K562 (cell line): ENCODE results near the gene HOXB13. TPM values are rescaled to one million over a fixed set of nuclear protein-coding genes. Genes with fewer than 3 reads are reported as not detected.

Experiments
- CXXC5 ChIP-seq: fragments of 250-450 bp; sonication (Bioruptor Pico); IDR thresholded peaks from 2 replicates; pipeline ENCODE4 v1.8.0; 2022; ENCODE audit warnings: inconsistent platforms, mild to moderate bottlenecking, moderate library complexity
- GABPA ChIP-seq: fragments of 200-800 bp; sonication (Bioruptor generic); conservative IDR thresholded peaks from 2 replicates; pipeline ENCODE4 v1.6.1; 2016; ENCODE audit warnings: low read depth, missing genetic modification characterization, missing compliant biosample characterization
- GABPB2 ChIP-seq: fragments of 250-450 bp; sonication (Bioruptor Pico); conservative IDR thresholded peaks from 2 replicates; pipeline ENCODE4 v1.5.1; 2021; ENCODE audit warnings: mild to moderate bottlenecking
- KLF10 ChIP-seq: fragments of 250-450 bp; sonication (Bioruptor Pico); IDR thresholded peaks from 2 replicates; pipeline ENCODE4 v1.6.1; 2021; ENCODE audit warnings: matching md5 sums
- PRDM10 ChIP-seq: fragments of 450-650 bp; IDR thresholded peaks from 2 replicates; pipeline ENCODE4 v1.6.1; 2018; ENCODE audit not compliant: partially characterized antibody
- THRAP3 ChIP-seq: fragments of 450-650 bp; IDR thresholded peaks from 2 replicates; pipeline ENCODE4 v1.6.1; 2016; ENCODE audit warnings: mild to moderate bottlenecking, inconsistent platforms, borderline replicate concordance
- TSHZ1 ChIP-seq: fragments of 250-450 bp; sonication (Bioruptor Pico); IDR thresholded peaks from 2 replicates; pipeline ENCODE4 v1.4.0; 2020; ENCODE audit warnings: mild to moderate bottlenecking, moderate library complexity
- polyA plus RNA-seq, 8 experiments: library from polyadenylated mRNA; depleted of rRNA in 4 of 8; stranded (reverse) in 5 of 8; unstranded in 3 of 8; fragments of >200 nt; fragmentation: Nextera tagmentation in 2 of 8; fragmentation: Illumina TruSeq in 1 of 8; extraction: Ambion mirVana in 2 of 8; extraction: Trizol in 1 of 8; gene quantifications; 2 replicates each; pipeline versions ENCODE4 v1.2.1 to v1.2.3, GENCODE V29; 2011 to 2014; ENCODE audit warnings: inconsistent platforms in 1 of 8, missing spikeins in 1 of 8
- total RNA-seq, 7 experiments: library from RNA; depleted of rRNA in 6 of 7; stranded (reverse); fragments of >200 nt in 6 of 7; fragmentation: Illumina TruSeq in 2 of 7; extraction: Trizol in 2 of 7; gene quantifications; 2 replicates each; pipeline versions ENCODE4 v1.2.1 to v1.2.3, GENCODE V29; 2011 to 2021; ENCODE audit warnings: low replicate concordance in 1 of 7
- TF ChIP-seq, protein P1 (sequence below): sonication (generic); formaldehyde crosslinking; IDR thresholded peaks from 2 replicates; pipeline ENCODE4 v1.8.0; 2022; ENCODE audit warnings: mild to moderate bottlenecking, missing genetic modification reagents
- TF ChIP-seq, protein P2 (sequence below): fragments of 250-450 bp; sonication (Bioruptor Pico); IDR thresholded peaks from 2 replicates; pipeline ENCODE4 v1.5.1; 2021; ENCODE audit warnings: mild to moderate bottlenecking
- TF ChIP-seq, protein P3 (sequence below), 3 experiments: fragments of 200-800 bp in 1 of 3; fragments of 250-450 bp in 1 of 3; fragments of 450-650 bp in 1 of 3; sonication (Bioruptor Pico) in 1 of 3; sonication (Bioruptor generic) in 1 of 3; formaldehyde crosslinking in 1 of 3; IDR thresholded peaks; 2 replicates each; pipeline versions ENCODE4 v1.6.1 to v1.8.0; 2016 to 2022; ENCODE audit warnings: mild to moderate bottlenecking in 2 of 3, missing genetic modification characterization in 2 of 3, missing compliant biosample characterization in 1 of 3, moderate library complexity in 1 of 3

The HOXB13 gene
- total and polyA plus RNA-seq, 9 of the 15 experiments (the other 6 are each of a cell fraction or from before 2014, with no cell fraction given), result not detected

DNA sequence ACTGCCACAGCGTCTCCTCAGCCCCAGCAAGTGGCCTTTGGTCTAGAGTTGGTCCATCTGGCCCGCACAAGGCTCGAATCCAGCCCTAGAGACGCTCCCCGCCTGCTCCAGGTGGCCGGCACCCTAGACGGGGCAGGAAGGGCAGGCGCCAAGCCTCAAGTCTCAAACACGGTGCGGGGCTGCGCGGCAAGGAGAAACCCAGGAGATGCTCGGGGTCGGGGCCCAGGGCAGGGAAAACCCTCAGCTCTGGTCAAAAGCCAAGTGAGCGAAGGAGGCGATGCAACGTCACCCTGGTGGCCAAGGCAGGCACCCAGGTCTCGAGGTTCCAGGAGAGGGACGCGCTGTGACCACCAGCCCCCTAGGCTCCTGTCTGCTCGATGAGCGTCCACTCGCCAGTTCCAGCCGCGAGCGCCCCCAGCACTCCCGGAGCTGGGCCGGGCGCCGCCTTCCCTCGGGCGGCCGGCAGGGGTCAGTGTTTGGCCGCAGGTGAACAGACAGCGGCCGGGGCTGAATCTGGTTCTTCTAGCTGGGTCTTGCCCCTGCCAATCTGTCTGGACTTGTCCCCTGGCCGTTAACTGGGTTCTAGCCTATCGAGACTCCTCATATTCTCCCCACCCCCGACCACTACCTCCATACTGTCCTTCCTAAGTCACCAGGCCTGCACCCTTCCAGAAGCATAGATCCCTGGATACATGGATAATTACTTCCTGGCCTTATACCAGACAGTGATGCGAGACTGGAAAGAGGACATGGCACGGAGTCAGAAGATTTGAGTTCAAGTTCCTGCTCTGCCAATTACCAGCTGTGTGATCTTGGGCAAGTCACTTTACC is 50.2 kb downstream of the HOXB13 start (continued):
- TF ChIP-seq PRDM10 (no peak), GABPB2 (no peak), CXXC5 (0 out of 2 replicates have a peak, but pooled peaks have one; percentile 15), GABPA (no peak), THRAP3 (no peak), KLF10 (no peak), TSHZ1 (no peak)
- TF ChIP-seq, protein P1, sequence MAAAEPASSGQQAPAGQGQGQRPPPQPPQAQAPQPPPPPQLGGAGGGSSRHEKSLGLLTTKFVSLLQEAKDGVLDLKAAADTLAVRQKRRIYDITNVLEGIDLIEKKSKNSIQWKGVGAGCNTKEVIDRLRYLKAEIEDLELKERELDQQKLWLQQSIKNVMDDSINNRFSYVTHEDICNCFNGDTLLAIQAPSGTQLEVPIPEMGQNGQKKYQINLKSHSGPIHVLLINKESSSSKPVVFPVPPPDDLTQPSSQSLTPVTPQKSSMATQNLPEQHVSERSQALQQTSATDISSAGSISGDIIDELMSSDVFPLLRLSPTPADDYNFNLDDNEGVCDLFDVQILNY (CRISPR knock-in tag), result no peak
- TF ChIP-seq, protein P2, sequence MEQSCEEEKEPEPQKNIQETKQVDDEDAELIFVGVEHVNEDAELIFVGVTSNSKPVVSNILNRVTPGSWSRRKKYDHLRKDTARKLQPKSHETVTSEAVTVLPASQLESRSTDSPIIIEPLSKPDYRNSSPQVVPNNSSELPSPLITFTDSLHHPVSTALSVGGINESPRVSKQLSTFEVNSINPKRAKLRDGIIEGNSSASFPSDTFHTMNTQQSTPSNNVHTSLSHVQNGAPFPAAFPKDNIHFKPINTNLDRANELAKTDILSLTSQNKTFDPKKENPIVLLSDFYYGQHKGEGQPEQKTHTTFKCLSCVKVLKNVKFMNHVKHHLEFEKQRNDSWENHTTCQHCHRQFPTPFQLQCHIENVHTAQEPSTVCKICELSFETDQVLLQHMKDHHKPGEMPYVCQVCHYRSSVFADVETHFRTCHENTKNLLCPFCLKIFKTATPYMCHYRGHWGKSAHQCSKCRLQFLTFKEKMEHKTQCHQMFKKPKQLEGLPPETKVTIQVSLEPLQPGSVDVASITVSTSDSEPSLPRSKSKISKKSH (CRISPR knock-in tag), result no peak
- TF ChIP-seq, protein P3, sequence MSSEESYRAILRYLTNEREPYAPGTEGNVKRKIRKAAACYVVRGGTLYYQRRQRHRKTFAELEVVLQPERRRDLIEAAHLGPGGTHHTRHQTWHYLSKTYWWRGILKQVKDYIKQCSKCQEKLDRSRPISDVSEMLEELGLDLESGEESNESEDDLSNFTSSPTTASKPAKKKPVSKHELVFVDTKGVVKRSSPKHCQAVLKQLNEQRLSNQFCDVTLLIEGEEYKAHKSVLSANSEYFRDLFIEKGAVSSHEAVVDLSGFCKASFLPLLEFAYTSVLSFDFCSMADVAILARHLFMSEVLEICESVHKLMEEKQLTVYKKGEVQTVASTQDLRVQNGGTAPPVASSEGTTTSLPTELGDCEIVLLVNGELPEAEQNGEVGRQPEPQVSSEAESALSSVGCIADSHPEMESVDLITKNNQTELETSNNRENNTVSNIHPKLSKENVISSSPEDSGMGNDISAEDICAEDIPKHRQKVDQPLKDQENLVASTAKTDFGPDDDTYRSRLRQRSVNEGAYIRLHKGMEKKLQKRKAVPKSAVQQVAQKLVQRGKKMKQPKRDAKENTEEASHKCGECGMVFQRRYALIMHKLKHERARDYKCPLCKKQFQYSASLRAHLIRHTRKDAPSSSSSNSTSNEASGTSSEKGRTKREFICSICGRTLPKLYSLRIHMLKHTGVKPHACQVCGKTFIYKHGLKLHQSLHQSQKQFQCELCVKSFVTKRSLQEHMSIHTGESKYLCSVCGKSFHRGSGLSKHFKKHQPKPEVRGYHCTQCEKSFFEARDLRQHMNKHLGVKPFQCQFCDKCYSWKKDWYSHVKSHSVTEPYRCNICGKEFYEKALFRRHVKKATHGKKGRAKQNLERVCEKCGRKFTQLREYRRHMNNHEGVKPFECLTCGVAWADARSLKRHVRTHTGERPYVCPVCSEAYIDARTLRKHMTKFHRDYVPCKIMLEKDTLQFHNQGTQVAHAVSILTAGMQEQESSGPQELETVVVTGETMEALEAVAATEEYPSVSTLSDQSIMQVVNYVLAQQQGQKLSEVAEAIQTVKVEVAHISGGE (CRISPR knock-in tag; IDR thresholded peaks at IDR 0.05), result no peak
